AG04450 (cell line): ENCODE results near the gene ADAMTSL2. TPM values are rescaled to one million over a fixed set of nuclear protein-coding genes. Genes with fewer than 3 reads are reported as not detected.

Source experiments
- CTCF ChIA-PET: fragments of 300-600, 350-600 bp; formaldehyde crosslinking; extraction: SDS; loops from one replicate; lab custom pipeline; 2022; ENCODE audit warnings: antibody characterized with exemption, inconsistent platforms; lab: Charles Lee
- POLR2A ChIA-PET: fragments of 350-600 bp; formaldehyde crosslinking; extraction: SDS; loops from one replicate; lab custom pipeline; 2021; ENCODE audit warnings: antibody characterized with exemption, inconsistent platforms; lab: Yijun Ruan, JAX
- DNase-seq: peaks from one replicate; pipeline ENCODE4 v3.0.0-alpha.2; 2011; ENCODE audit warnings: low read depth, low spot score
- H3K27ac ChIP-seq: one replicate; pipeline ENCODE4 v1.5.1; 2012; ENCODE audit warnings: low read depth, low read length, control low read depth
- H3K27me3 ChIP-seq: one replicate; pipeline ENCODE4 v1.6.0; 2012; ENCODE audit warnings: low read length; ENCODE audit not compliant: control insufficient read depth, insufficient read depth
- H3K4me3 ChIP-seq: 2 replicates; pipeline ENCODE4 v1.5.1; 2011; ENCODE audit warnings: mild to moderate bottlenecking, low read depth, low read length, control low read depth
- H3K9me3 ChIP-seq: 2 replicates; pipeline ENCODE4 v1.5.1; 2012; ENCODE audit warnings: low read length; ENCODE audit not compliant: control insufficient read depth, insufficient read depth
- polyA plus RNA-seq: library from polyadenylated mRNA; depleted of rRNA; stranded (reverse); fragments of >200 nt; gene quantifications from 2 replicates; pipeline ENCODE4 v1.2.3, GENCODE V29; 2011
- TF ChIP-seq, protein P1 (sequence below): IDR thresholded peaks from 2 replicates; pipeline ENCODE4 v1.5.1; 2011; ENCODE audit warnings: low read depth, low read length, control low read depth, inconsistent platforms

Gene ADAMTSL2
- polyA plus RNA-seq, 1 experiment, result not detected

DNA sequence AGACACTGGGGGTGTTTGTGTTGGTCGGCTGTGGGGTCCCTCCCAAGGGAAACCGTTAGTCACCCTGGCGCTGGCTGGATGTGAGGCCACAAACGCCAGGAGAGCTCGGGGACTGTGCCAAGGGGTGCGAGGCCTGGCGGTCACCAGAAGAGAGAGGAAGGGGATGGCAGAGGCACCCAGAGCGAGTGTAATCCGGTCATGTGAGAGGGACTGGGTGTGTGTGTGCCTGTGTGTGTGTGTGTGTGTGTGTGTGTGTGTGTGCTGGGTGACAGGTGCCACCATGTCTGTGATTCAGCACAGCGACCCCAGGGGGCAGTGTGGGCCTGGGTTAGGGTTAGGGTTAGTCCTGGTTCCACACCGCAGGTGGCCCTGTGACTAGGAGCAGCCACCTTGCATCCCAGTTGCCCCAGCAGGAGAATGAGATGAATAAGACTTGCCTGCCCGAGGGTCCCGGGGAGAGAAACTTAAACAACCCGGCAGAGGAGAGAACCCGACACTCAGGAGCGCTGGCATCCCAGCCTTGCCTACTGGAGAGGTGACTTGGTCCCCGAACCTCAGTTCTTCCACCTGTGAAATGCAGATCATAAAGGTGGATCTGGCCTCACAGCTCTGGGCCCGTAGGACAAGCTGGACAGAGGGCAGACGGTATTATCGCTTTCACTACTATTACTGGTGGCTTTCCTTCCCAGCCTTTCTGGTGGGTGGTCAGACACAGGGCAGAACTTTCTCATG, 1.4 kb upstream of the ADAMTSL2 start:
- TF ChIP-seq, protein P1, sequence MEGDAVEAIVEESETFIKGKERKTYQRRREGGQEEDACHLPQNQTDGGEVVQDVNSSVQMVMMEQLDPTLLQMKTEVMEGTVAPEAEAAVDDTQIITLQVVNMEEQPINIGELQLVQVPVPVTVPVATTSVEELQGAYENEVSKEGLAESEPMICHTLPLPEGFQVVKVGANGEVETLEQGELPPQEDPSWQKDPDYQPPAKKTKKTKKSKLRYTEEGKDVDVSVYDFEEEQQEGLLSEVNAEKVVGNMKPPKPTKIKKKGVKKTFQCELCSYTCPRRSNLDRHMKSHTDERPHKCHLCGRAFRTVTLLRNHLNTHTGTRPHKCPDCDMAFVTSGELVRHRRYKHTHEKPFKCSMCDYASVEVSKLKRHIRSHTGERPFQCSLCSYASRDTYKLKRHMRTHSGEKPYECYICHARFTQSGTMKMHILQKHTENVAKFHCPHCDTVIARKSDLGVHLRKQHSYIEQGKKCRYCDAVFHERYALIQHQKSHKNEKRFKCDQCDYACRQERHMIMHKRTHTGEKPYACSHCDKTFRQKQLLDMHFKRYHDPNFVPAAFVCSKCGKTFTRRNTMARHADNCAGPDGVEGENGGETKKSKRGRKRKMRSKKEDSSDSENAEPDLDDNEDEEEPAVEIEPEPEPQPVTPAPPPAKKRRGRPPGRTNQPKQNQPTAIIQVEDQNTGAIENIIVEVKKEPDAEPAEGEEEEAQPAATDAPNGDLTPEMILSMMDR, result peak; percentile 58
- no peak overlapping the region for H3K4me3 ChIP-seq
- POLR2A ChIA-PET, result no interaction called here
- peaks cover 75% of the 10 kb centered on the region for H3K27me3 ChIP-seq
- no peak overlapping the region for H3K27ac ChIP-seq
- CTCF ChIA-PET, result interaction anchor here (0.6 to 1.4 kb wide), 4 partner anchors 10 to 202 kb away, joined by 3 to 4 read pairs (median 3); no protein-coding TSS in a partner anchor
- no peaks in the 10 kb centered on the region; the same call in 1 of the 2 replicates for H3K9me3 ChIP-seq
- no peak for DNase-seq

DNA sequence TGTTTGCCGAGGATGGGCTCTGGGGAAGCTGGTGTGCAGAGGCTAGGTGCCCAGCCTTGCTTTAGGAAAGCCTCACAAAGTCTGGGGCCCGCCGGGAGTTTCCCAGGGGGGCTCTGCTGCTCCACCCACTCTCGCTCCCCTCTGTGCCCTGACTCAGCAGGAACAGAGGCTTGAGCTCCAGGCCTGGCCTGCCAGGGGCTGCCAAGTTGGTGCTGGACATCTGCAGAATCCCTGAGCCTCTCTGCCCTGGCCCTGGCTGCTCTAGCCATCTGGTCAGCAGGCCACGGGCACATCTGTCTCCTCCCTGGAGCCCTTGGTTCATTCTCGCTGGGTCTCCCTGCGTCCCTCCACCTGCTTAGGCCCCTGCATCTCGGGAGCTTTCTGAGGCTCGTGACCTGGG, 647 bp upstream of the ADAMTSL2 start:
- DNase-seq, result no peak
- Histone ChIP-seq H3K4me3 (no peak overlapping the region), H3K27ac (no peak overlapping the region), H3K27me3 (peaks cover 69% of the 10 kb centered on the region), H3K9me3 (no peaks in the 10 kb centered on the region; the same call in 1 of the 2 replicates)
- ChIA-PET CTCF (interaction anchor here (0.6 to 1.4 kb wide), 3 partner anchors 9 to 202 kb away, joined by 3 read pairs; no protein-coding TSS in a partner anchor), POLR2A (no interaction called here)
- TF ChIP-seq, protein P1, result no peak

DNA sequence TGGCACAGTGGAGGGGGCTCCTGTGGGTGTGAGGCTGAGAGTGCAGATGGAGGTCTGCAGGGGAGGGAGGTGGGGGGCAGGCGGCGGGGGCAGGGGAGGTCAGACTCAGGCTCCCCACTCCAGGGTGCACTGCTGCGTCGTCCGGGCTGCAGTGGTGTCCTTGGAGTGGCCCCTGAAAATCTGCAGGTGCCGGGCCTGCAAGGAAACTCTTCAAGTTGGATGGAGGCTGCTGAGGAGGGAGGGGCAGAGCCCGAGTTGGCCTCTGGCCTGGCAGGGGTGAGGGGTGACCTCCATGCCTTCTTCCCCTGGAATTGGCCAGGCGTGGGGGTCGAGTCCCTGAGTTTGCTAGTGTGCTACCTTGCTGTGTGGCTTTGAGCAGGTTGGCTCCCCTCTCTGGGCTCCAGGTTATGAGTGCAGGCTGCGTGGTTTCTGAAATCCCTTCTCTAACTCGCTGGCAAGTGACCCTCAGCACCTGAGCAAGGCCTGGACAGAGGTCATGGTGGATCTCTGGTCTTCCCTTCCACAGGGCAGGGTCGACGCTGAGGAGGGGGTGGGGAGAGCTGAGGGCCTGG, 888 bp downstream of the ADAMTSL2 start:
- Histone ChIP-seq H3K27me3 (peaks cover 59% of the 10 kb centered on the region), H3K27ac (no peak overlapping the region), H3K9me3 (no peaks in the 10 kb centered on the region; the same call in 1 of the 2 replicates), H3K4me3 (no peak overlapping the region)
- ChIA-PET CTCF (no interaction called here), POLR2A (no interaction called here)
- DNase-seq, result no peak
- TF ChIP-seq, protein P1, result no peak

DNA sequence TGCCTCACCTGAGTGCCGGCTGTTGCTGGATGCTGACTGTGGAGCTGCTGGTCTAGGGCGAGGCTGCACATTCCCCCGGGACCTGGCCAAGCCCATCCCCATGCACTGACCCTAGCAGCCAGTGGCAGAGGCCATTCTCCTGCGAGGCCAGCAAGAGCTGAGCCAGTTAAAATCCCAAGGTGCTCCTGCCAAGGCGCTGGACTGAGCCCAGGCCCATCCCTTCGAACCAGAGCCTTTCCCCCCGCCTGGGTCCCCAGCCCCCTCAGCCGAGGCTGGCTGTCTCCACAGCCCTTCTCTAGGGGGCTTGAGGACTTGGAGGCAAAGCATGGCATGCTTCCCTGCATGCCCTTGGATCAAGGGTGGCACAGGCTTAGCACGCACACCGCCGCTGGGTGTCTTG, 1.6 kb downstream of the ADAMTSL2 start:
- ChIA-PET CTCF (no interaction called here), POLR2A (no interaction called here)
- Histone ChIP-seq H3K4me3 (no peak overlapping the region), H3K9me3 (no peaks in the 10 kb centered on the region; the same call in 1 of the 2 replicates), H3K27me3 (peaks cover 55% of the 10 kb centered on the region), H3K27ac (no peak overlapping the region)
- DNase-seq, result no peak
- TF ChIP-seq, protein P1, result no peak

DNA sequence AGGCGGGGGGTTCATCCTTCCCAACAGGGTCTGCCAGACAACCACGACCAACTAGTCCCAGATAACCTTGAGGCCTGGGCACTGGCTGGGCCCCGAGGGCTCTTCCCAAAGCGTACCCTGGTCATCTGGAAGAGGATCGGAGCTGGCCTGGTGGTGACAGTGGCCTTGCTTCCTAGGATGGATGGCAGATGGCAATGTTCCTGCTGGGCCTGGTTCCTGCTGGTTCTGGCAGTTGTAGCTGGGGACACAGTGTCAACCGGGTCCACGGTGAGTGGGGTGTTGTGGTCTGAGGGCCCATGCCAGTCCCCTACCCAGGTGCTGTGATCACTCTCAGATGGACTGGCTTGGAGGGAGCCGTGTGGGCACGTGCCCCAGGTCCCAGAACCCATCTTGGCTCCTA, 2.0 kb downstream of the ADAMTSL2 start:
- Histone ChIP-seq H3K27me3 (peaks cover 51% of the 10 kb centered on the region), H3K4me3 (no peak overlapping the region), H3K27ac (no peak overlapping the region), H3K9me3 (no peaks in the 10 kb centered on the region; the same call in 1 of the 2 replicates)
- CTCF ChIA-PET, result no interaction called here
- DNase-seq, result no peak
- POLR2A ChIA-PET, result no interaction called here
- TF ChIP-seq, protein P1, result no peak
